Activated T-cell treated with anti-CD3 and anti-CD28 coated beads, Interleukin-2, amount 50 U/mL, for 1 hour (primary cell): ENCODE measurements around the gene ATP11C.
A peak's percentile ranks its signal among the peaks of the same experiment; 100 is the strongest.
"Not testable (repeated sequence)": the region's sequence is repeated elsewhere in the genome, so short reads cannot be mapped to it uniquely, and the experiment has no call there.

Experiments used
- DNase-seq: peaks from one replicate; pipeline ENCODE4 v3.0.0-alpha.2; 2020

ATP11C gene

GRCh38 chrX:139932901-139933796 is at the start of gene ATP11C:
TSS of gene ATP11C (minus strand) at chrX:139933053. CDS start at chrX:139932042, 1,011 bp downstream.
- DNase-seq, result peak; percentile 83

GRCh38 chrX:139974471-139974870 is 41.6 kb upstream of the ATP11C start:
- no peak for DNase-seq

GRCh38 chrX:139972629-139973624 is 40.1 kb upstream of the ATP11C start:
- DNase-seq, result no peak

- no peak for DNase-seq
Observed at GRCh38 chrX:139972113-139972512, 39.3 kb upstream of the ATP11C start.

GRCh38 chrX:139971394-139971749 is 38.5 kb upstream of the ATP11C start:
- no peak for DNase-seq

- no peak for DNase-seq
Observed at GRCh38 chrX:139969286-139969685, 36.4 kb upstream of the ATP11C start.

- DNase-seq, result no peak
Observed at GRCh38 chrX:139967750-139968149, 34.9 kb upstream of the ATP11C start.

- no peak for DNase-seq
Observed at GRCh38 chrX:139967300-139967699, 34.4 kb upstream of the ATP11C start.

- not testable (repeated sequence) for DNase-seq
Observed at GRCh38 chrX:139966159-139966558, 33.3 kb upstream of the ATP11C start.

GRCh38 chrX:139965421-139965820 is 32.6 kb upstream of the ATP11C start, which contains the start of gene CXorf66:
TSS of gene CXorf66 (minus strand) at chrX:139965521. CDS start at chrX:139965496, 25 bp downstream.
- no peak for DNase-seq

- not testable (repeated sequence) for DNase-seq
Observed at GRCh38 chrX:139961091-139961490, 28.2 kb upstream of the ATP11C start.

- no peak for DNase-seq
Observed at GRCh38 chrX:139949703-139950102, 16.9 kb upstream of the ATP11C start.

GRCh38 chrX:139945075-139945474 is 12.2 kb upstream of the ATP11C start:
- DNase-seq, result no peak

GRCh38 chrX:139936259-139936658 is 3.4 kb upstream of the ATP11C start:
- no peak for DNase-seq

- no peak for DNase-seq
Observed at GRCh38 chrX:139933904-139934303, 1.1 kb upstream of the ATP11C start.

- peak; percentile 62 for DNase-seq
Observed at GRCh38 chrX:139932073-139932900, 566 bp downstream of the ATP11C start.

- DNase-seq, result no peak
Observed at GRCh38 chrX:139931646-139932072, 1.2 kb downstream of the ATP11C start.

- DNase-seq, result peak; percentile 28
Observed at GRCh38 chrX:139930916-139931645, 1.8 kb downstream of the ATP11C start.

GRCh38 chrX:139930401-139930800 is 2.5 kb downstream of the ATP11C start:
- DNase-seq, result no peak

- no peak for DNase-seq
Observed at GRCh38 chrX:139929876-139930275, 3.0 kb downstream of the ATP11C start.

- DNase-seq, result no peak
Observed at GRCh38 chrX:139924696-139925095, 8.2 kb downstream of the ATP11C start.
